Mesothelial cell of epicardium (in vitro differentiated cells): Measurements from ENCODE around the gene CD84. TPM values are rescaled to one million over a fixed set of nuclear protein-coding genes. Genes with fewer than 3 reads are reported as not detected.
A peak's percentile ranks its signal among the peaks of the same experiment; 100 is the strongest.

Experiments used
- DNase-seq, 2 experiments: peaks; one replicate each; pipeline ENCODE4 v3.0.0; 2021; ENCODE audit warnings: low spot score in 2 of 2; ENCODE audit not compliant: unreplicated experiment in 2 of 2
- H3K27ac Mint-ChIP-seq: 2 replicates; pipeline ENCODE4 v1.8.0; 2021; ENCODE audit warnings: mixed read lengths
- H3K27me3 Mint-ChIP-seq: 2 replicates; pipeline ENCODE4 v1.8.0; 2021; ENCODE audit warnings: low read depth, mixed read lengths
- H3K36me3 Mint-ChIP-seq: 2 replicates; pipeline ENCODE4 v1.8.0; 2021; ENCODE audit warnings: mixed read lengths
- H3K4me1 Mint-ChIP-seq: 2 replicates; pipeline ENCODE4 v1.8.0; 2021; ENCODE audit warnings: mixed read lengths
- H3K4me3 Mint-ChIP-seq: 2 replicates; pipeline ENCODE4 v1.8.0; 2021; ENCODE audit warnings: mild to moderate bottlenecking, moderate library complexity, mixed read lengths
- H3K9me3 Mint-ChIP-seq: 2 replicates; pipeline ENCODE4 v1.8.0; 2021; ENCODE audit warnings: mixed read lengths
- total RNA-seq: library from RNA; stranded (reverse); gene quantifications from 3 replicates; pipeline ENCODE4 v1.2.1, GENCODE V29; 2021
- TF ChIP-seq, protein P1 (sequence below): fragments of 200-600 bp; sonication (generic); IDR thresholded peaks from one replicate; pipeline ENCODE4 v1.5.0; 2021; ENCODE audit warnings: antibody characterized with exemption; ENCODE audit not compliant: unreplicated experiment

The CD84 gene
- total RNA-seq, 1 donor from 2014 or later, result not detected

- H3K4me1 Mint-ChIP-seq, result no peaks in the 10 kb centered on the region
- peaks cover 15% of the 10 kb centered on the region for H3K9me3 Mint-ChIP-seq
- no peak overlapping the region for H3K27ac Mint-ChIP-seq
- peaks cover 28% of the 10 kb centered on the region for H3K27me3 Mint-ChIP-seq
- DNase-seq, result no peak
- no peak overlapping the region for H3K4me3 Mint-ChIP-seq
- TF ChIP-seq, protein P1, sequence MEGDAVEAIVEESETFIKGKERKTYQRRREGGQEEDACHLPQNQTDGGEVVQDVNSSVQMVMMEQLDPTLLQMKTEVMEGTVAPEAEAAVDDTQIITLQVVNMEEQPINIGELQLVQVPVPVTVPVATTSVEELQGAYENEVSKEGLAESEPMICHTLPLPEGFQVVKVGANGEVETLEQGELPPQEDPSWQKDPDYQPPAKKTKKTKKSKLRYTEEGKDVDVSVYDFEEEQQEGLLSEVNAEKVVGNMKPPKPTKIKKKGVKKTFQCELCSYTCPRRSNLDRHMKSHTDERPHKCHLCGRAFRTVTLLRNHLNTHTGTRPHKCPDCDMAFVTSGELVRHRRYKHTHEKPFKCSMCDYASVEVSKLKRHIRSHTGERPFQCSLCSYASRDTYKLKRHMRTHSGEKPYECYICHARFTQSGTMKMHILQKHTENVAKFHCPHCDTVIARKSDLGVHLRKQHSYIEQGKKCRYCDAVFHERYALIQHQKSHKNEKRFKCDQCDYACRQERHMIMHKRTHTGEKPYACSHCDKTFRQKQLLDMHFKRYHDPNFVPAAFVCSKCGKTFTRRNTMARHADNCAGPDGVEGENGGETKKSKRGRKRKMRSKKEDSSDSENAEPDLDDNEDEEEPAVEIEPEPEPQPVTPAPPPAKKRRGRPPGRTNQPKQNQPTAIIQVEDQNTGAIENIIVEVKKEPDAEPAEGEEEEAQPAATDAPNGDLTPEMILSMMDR, result no peak
- H3K36me3 Mint-ChIP-seq, result no peaks in the 10 kb centered on the region
These were observed 29.2 kb upstream of the CD84 start for GRCh38 chr1:160608514-160608913.

- no peak overlapping the region for H3K27ac Mint-ChIP-seq
- no peaks in the 10 kb centered on the region for H3K4me1 Mint-ChIP-seq
- no peak overlapping the region for H3K4me3 Mint-ChIP-seq
- H3K27me3 Mint-ChIP-seq, result peaks cover 28% of the 10 kb centered on the region
- TF ChIP-seq, protein P1, result no peak
- H3K36me3 Mint-ChIP-seq, result no peaks in the 10 kb centered on the region
- H3K9me3 Mint-ChIP-seq, result peaks cover 19% of the 10 kb centered on the region
- no peak for DNase-seq
These were observed 28.8 kb upstream of the CD84 start for GRCh38 chr1:160608057-160608456.

DNA sequence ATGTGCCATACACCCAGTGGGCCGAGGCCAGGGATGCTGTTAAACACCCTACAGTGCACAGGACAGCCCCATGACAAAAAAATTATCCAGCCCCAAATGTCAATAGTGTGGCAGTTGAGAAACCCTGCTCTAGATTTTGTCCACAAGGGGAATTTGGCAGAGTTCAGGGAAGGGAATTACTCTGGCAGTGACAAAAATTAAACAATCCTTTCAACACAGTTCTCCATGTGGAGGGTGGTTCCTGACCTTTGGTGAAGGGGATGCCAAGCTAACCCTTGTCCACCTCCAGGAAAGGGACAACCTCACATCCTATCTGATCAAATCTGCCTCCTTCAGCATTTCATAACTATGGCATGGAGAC, 28.4 kb upstream of the CD84 start:
- Mint-ChIP-seq H3K27ac (no peak overlapping the region), H3K4me1 (no peaks in the 10 kb centered on the region), H3K9me3 (peaks cover 23% of the 10 kb centered on the region), H3K27me3 (peaks cover 25% of the 10 kb centered on the region), H3K36me3 (no peaks in the 10 kb centered on the region), H3K4me3 (no peak overlapping the region)
- TF ChIP-seq, protein P1, result no peak
- no peak for DNase-seq

- H3K27ac Mint-ChIP-seq, result no peak overlapping the region
- peaks cover 25% of the 10 kb centered on the region for H3K9me3 Mint-ChIP-seq
- H3K36me3 Mint-ChIP-seq, result no peaks in the 10 kb centered on the region
- H3K27me3 Mint-ChIP-seq, result peaks cover 22% of the 10 kb centered on the region
- no peaks in the 10 kb centered on the region for H3K4me1 Mint-ChIP-seq
- no peak overlapping the region for H3K4me3 Mint-ChIP-seq
- DNase-seq, result peak in 1 of 2 experiments; percentile 46
- TF ChIP-seq, protein P1, result peak; percentile 55
These were observed 27.8 kb upstream of the CD84 start for GRCh38 chr1:160607011-160607671.

GRCh38 chr1:160606611-160607010, 27.3 kb upstream of the CD84 start:
- H3K27ac Mint-ChIP-seq, result no peak overlapping the region
- DNase-seq, result no peak
- no peaks in the 10 kb centered on the region for H3K4me1 Mint-ChIP-seq
- H3K27me3 Mint-ChIP-seq, result peaks cover 22% of the 10 kb centered on the region
- H3K9me3 Mint-ChIP-seq, result peaks cover 30% of the 10 kb centered on the region
- no peaks in the 10 kb centered on the region for H3K36me3 Mint-ChIP-seq
- TF ChIP-seq, protein P1, result no peak
- H3K4me3 Mint-ChIP-seq, result no peak overlapping the region
